Fibroblast of skin of abdomen (primary cell): ENCODE results near the gene PTPRF.

ENCODE experiments used
- DNase-seq: peaks from one replicate; pipeline ENCODE4 v3.0.0-alpha.2; 2013

Gene PTPRF

DNA sequence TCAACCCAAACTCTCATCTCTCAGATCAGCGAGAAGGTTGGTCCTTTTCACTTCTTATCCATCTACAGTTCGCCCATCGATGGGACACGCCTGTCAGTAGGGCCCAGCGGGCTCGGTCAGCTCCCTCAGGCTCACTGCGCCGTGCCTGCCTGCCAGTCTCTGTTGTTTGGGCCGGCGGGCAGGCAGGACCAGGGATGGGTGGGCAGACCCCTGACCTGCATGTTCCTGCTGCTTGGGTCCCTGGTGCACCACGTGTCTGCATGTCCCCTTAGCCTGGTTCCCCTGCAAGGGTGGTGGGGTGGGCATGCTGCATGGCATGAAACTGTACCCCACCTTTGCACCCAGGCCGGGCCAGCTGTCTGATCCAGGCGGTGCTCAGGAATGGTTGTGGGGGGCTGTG lies 52.4 kb downstream of the PTPRF start:
- DNase-seq, result no peak

DNA sequence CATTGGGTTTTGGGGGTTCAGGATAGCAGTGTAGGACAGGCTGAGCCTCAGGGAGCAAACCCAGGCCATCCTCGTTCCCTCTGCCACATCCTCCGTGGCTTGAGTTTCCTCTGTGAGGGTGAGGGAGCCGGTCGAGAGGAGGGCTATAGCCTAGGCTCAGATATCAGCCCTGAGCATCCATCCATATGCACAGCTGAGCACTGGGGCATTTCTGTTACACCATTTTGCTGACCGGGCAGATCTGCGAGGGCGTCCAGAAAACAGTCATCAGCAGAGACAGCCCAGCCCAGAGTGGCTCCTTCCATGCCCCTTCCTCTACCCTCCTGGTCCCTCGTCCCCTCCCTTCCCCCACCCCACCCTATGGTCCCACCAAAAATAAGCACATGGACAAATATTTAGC lies 53.5 kb downstream of the PTPRF start:
- DNase-seq, result no peak

DNA sequence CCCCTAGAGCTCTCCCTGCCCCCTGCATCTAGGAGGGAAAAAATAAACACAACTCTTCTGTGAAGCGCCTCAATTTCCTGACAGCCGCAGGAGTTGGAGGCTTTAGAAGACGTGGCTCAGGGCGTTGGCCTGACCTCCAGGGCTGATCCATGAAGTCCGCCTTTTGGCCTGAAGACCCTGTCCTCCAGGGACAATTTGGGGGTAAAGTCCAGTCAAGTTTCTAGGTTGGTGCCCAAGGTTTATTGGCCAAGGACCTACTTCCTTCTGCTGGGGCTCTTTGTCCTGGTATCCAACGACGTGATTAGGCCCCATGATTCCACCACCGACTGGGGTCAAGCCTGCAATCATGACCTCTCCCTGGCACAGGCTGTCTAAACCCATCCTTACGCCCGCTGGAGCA lies 54.9 kb downstream of the PTPRF start:
- no peak for DNase-seq

DNA sequence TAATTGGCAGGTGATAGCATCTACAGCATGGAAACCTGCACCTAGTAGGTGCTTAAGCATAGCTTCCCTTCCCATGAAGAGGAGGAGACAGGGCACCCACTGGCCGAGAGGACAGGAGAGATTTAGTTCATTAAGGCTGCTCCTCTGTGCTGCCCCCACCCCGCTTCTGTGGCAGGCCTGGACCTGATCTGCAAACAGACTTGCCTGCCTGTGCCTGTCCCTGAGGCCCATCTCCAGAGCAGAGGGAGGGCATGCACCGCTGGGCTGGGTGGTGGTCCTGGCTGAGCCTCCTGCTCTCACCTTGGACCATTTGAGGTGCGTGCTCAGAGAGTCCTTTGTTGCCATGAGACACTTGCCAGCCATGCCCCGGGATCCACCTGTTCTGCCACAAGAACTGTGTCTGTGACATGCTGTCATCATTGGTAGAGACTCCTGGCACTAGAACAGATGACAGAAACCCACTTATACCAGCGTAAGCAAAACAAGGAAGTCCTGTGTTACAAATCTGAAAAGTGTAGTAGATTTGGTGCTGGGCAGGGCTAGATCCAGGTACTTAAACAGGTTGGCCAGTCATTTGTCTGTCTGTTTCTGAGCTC lies 55.6 kb downstream of the PTPRF start:
- no peak for DNase-seq

DNA sequence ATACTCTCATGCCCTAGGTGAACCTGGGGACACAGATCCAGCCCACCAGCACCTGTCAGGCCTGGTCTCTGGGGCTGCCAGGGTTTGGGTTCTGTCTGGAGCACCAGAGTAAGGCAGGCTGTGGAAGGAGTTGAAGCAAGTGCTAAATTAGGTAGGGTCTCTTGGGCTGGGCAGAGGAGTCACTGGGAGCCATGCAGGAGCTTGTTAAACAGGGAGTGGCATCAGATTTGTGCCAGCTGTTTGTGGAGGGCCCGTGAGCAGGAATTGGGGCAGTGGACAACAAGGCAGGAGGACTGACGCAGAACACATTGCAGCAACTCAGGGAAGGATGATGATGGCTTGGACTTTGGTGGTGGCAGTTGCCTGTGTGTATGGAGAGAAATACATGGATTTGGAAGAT lies 56.3 kb downstream of the PTPRF start:
- DNase-seq, result no peak

DNA sequence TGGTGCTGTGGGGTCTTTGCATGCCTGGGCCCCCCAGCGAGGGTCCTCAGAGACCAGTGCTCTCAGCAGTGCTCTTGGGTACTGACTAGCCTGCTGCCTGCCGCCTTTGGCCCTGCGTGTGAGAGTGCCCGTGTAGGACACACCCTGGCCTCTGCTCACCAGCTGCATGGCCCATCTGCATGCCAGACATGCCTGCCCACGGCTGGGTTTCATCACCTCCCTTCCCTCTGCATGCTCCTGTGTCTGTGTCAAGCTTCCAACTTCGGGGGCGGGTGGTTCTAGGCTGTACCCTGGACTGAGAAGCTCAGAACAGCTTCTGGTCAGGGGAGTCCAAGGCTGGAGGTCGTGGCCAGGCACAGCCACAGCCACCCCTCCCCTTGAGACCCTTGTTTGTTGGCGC lies 56.9 kb downstream of the PTPRF start:
- DNase-seq, result peak; percentile 32

DNA sequence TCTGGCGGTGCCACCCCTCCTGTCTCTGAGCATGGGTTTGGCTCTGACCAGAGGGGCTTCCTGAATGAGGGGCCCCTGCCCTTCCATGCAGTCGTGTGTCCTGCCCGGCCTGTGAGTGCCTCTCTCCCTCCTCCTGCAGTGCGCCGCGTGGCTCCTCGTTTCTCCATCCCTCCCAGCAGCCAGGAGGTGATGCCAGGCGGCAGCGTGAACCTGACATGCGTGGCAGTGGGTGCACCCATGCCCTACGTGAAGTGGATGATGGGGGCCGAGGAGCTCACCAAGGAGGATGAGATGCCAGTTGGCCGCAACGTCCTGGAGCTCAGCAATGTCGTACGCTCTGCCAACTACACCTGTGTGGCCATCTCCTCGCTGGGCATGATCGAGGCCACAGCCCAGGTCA lies 57.9 kb downstream of the PTPRF start:
- DNase-seq, result no peak

DNA sequence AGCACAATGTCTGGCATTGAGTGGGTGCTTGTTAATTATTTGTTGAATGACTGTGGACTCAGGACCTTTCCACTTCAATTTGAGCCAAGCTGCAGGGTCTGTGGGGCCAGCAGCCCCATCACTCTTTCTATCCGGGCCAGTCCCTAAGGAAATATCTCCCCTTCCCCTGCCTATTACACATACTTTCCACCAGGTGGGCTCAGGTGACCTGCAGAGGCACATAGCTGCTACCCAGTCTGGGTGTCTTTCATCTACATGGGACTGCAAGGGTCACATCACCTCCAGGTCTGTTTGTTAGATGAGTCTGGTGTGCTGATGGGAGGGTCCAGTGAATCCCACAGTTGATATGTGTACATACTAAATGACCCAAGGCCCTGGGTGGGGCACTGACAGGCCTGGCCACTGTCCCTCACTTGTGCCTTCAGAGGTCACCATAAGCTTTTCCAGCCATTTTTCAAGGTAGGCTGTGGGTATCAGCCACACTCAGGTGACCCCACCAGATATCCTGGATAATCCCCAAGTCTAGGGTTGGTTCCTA lies 59.8 kb downstream of the PTPRF start:
- DNase-seq, result no peak

DNA sequence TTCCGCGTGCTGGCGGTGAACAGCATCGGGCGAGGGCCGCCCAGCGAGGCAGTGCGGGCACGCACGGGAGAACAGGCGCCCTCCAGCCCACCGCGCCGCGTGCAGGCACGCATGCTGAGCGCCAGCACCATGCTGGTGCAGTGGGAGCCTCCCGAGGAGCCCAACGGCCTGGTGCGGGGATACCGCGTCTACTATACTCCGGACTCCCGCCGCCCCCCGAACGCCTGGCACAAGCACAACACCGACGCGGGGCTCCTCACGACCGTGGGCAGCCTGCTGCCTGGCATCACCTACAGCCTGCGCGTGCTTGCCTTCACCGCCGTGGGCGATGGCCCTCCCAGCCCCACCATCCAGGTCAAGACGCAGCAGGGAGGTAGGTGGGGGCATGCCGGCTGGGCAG lies 60.5 kb downstream of the PTPRF start:
- DNase-seq, result no peak

DNA sequence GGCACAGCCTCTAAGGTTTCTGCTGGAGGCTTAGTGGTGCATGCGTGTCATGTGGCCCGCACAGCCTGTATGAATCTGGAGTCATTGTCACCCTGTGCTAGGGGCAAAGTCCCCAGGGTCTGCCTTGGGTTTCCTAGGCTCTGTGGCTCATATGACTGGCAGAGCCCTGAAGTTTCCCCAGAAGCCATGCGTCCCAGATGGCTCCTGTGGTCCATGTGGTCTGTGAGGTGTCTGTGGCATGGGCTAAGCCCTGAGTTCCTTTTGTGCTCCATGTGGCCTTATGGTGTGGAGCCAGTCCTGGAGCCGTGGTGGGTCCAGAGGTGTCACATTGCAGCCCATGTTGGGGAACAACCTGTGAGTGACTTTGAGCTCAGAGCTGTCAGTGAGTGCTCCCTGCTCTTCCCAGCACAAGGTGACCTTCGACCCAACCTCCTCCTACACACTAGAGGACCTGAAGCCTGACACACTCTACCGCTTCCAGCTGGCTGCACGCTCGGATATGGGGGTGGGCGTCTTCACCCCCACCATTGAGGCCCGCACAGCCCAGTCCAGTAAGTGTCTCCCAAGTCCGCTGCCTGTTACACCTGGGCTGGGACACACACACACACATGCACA lies 61.5 kb downstream of the PTPRF start:
- DNase-seq, result no peak

DNA sequence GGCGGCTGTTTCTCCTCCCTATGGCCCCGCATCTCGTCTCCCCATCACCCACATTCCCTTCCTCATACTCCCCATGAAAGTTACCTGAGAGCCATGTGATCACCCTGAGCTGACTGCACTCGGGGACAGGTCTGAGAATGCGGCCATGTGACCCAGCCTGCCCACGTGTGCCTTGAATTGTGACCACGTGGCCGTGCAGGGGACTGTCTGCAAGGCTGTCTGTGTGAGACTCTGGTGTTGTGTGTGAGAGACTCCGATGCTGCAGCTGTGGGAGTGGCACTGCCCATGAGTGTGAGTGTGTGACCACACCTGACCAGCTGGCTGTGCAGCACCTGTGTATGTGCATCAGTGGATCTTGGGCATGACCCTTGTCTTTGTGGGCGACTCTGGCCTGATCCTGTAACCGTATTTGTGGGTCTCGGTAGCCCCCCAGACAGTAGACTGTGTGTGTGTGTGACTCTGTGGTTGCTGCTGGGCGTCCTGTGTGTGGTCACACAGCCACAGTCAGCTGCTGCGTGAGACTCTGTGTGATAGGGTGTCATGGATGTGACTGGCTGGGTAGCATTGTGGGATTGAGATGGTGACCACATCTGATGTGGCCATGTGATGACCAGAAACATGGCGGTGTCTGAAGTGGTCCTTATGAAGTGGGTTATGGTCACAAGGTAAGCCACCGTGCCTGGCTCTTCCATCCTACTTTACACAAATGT lies 62.4 kb downstream of the PTPRF start:
- DNase-seq, result no peak

DNA sequence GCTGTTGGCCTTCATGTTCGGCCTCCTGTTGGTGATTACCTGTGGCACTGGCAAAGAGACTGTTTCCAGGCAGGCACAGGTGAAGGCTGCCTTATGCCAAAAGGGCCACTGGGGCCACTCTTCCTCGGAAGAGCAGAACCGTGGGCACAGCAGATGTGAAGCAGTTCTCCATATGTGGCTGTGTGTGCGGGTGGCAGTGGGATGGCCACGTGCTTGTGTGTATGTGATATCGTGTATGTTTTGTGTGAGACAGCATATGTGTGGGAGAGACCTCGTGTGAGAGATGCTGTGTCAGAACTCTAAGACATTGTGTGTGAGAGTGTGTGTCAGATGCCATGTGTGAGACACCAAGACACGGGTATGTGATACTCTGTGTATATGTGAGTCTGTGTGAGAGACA lies 65.9 kb downstream of the PTPRF start:
- no peak for DNase-seq

DNA sequence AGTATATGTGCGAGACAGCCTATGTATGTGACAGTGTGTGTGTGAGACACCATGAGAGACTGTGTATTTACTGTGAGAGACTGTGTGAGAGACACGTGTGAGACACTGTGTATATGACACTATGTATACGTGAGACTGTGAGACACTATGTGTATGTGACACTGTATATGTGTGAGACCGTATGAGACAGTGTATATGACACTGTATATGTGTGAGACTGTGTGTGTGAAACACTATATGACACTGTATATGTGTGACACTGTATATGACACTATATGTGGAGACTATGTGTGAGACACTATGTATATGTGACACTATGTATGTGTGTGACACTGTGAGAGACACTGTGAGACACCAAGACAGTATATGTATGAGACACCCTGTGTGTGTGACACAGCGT lies 66.3 kb downstream of the PTPRF start:
- no peak for DNase-seq

DNA sequence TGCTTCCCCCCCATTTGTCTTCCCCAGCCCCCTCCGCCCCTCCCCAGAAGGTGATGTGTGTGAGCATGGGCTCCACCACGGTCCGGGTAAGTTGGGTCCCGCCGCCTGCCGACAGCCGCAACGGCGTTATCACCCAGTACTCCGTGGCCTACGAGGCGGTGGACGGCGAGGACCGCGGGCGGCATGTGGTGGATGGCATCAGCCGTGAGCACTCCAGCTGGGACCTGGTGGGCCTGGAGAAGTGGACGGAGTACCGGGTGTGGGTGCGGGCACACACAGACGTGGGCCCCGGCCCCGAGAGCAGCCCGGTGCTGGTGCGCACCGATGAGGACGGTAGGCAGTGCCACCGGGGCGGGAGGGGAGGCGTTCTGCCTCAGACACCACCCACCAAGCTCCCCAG lies 67.0 kb downstream of the PTPRF start:
- no peak for DNase-seq

DNA sequence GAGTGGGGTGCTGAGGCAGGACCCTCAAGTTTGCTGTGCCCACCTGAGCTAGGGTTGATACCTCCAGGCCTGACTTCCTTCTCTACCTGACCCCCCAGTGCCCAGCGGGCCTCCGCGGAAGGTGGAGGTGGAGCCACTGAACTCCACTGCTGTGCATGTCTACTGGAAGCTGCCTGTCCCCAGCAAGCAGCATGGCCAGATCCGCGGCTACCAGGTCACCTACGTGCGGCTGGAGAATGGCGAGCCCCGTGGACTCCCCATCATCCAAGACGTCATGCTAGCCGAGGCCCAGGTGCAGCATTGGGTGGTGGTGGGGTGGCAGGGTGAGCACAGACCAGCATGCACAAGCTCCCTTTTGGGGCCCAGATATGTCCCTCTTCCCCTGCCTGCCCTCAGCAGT lies 67.9 kb downstream of the PTPRF start:
- no peak for DNase-seq

DNA sequence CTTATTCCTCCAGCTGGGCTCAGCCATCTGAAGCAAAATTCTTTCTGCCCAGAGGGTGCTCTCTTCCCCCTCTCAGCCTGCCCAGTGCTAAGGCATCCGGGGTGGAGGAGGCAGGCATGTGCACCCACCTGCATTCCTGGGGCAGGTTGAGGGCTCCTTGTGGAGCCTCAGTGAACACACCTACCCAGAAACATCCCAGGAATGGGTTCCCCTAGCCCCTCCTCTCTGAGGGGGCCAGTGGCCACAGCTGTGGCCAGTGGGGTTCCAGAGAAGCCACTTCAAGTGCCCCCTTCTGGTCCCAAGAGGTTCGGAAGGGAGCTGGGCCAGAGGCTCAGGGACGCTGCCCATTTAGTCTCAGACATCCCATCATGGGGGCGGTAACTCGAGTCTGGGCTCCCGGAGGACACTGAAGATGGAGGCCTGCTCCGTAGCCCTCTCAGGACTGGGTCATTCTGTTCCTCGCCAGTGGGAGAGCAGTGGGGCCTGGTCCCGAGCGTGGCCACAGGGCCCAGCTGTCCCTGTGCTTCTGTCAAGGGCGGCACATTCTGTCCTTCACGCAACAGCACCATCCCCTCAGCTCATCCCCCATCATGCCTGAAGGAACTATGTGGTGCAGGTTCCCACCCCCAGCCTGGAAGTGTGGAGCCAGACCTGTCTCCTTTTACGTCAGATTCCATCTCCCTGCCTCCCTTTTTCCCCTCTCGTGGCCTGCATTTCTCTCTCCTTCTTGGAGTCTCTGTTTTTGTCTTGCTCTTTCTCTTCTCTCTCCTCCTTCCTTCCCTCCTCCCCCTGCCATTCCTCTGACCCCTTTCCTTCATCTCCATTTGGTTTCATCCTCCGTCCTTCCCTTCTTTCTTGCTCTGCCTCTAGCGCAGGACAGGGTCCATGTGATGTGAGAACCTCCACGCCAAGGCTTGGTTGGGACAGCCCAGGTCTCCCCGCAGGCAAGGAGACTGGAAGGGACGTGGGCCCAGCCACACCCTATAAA lies 69.6 kb downstream of the PTPRF start:
- no peak for DNase-seq

DNA sequence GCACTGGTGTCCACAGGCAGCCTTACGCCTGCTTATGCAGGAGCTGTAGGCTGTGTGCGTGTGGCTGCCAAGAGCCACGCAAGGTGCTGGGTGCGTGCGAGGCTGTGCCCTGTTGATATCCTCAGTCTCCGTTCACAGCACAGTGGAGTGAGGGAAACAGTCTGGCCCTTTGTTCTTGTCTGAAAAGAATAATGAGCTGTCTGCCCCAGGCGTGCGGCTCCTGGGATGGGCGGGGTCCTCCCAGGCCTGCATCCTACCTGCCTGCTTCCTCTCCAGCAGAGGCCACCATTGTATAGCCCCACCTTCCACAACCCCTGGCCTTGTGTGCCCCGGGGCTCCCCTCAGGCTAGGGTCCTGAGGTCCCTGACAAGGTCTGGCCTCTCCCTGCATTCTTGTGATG lies 72.3 kb downstream of the PTPRF start:
- no peak for DNase-seq

DNA sequence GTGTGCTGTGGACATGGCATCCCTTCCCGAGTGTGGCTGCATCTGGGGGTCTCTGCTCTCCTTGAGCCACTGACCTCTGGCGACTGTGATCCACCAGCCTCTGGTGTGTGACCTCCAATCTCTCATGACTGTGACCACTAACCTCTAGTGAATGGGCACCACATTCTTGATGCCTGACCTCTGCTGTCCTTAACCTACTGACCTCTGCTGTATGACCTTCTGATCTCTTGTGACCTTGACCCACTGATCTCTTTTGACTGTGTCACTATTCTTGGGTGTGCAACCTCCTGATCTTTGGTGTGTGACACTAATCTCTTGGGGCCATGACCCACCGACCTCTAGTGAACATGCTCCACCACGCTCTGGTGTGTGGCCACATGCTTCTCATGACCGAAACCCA lies 73.5 kb downstream of the PTPRF start:
- DNase-seq, result no peak

DNA sequence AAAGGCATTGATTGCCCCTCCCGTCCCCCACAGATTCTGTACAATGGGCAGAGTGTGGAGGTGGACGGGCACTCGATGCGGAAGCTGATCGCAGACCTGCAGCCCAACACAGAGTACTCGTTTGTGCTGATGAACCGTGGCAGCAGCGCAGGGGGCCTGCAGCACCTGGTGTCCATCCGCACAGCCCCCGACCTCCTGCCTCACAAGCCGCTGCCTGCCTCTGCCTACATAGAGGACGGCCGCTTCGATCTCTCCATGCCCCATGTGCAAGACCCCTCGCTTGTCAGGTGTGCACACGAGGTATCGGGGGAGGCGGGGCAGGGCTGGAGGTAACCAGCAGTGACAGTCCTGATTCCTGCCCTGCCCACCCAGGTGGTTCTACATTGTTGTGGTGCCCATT lies 74.5 kb downstream of the PTPRF start:
- DNase-seq, result no peak

DNA sequence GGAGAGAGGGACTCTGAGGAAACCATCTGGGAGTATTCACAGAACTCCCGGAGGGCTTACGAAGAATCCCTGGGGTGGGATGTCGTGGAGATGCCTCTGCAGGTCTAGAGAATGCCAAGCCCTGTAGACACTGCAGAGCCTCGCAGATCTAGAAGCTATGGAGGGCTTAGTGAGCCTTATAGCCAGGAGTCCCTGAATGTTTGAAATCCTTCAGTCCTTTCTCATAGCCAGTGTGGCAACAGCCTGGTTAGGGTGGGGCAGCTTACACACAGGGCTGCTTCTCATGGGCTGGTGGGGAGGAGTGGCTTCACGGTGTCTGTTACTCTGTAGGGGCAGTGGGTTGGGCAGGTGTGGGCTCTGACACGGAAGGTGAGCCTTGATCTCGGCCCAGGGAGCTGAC lies 75.1 kb downstream of the PTPRF start:
- DNase-seq, result no peak

DNA sequence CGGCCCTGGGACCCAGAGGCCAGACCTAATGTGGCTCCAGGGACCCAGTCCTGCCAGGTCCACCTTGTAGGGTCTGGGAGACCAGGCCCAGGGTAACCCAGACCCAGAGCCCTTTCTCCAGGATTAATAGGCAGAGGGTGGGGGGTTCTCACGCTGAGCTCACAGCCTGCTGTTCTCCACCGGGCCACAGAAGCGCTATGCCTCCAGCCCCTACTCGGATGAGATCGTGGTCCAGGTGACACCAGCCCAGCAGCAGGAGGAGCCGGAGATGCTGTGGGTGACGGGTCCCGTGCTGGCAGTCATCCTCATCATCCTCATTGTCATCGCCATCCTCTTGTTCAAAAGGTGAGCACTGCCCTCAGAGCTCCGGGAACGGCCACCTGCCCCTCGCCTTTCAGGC lies 75.9 kb downstream of the PTPRF start:
- no peak for DNase-seq

DNA sequence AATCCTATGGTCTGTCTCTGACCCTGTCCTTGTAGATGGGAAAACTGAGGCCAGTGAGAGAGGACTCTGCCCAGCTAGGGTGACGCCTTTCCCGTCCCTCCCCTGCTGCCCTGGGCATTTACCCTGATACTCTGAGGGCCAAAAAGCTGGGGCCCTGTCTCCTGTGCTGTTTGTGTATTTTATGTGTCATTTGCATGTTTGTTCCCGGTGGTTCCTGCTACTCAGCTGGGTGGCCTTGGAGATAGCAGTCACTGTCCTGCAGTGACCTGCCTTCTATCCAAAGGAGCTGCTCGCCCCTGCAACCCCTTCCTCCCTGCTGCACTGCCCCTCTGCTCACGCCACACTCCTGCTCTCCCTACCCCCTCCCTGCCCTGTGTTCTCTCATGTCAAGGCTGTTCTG lies 78.1 kb downstream of the PTPRF start:
- no peak for DNase-seq

DNA sequence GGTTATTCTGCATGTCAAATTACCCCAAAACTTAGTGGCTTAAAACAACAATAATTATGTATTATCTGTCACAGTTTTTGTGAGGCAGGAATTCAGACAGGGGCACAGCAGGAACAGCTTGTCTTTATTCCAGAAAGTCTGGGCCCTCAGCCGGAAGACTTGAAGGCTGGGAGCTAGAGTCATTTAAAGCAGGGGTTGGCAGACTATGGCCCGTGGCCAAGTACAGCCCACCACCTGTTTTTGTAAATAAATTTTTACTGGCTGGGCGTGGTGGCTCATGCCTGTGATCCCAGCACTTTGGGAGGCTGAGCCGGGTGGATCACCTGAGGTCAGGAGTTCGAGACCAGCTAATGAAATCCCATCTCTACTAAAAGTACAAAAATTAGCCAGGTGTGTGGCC lies 79.7 kb downstream of the PTPRF start:
- DNase-seq, result no peak
